ENCODE measurements around the gene SV2B. TPM values are rescaled to one million over a fixed set of nuclear protein-coding genes. Genes with fewer than 3 reads are reported as not detected.
"Not testable (repeated sequence)": the region's sequence is repeated elsewhere in the genome, so short reads cannot be mapped to it uniquely, and the experiment has no call there.

The SV2B gene
- total RNA-seq, 4 donors from 2014 or later, result 0.27 to 10.3 (median 2.2) TPM

GRCh38 chr15:91073077-91073476, 27.0 kb upstream of the SV2B start:
- no peaks in the 10 kb centered on the region for H3K4me1 ChIP-seq
- in situ Hi-C loops (cut with MboI; ENCODE audit: low pct_ligation_motif_present in 1 of 4, low pct_unique_long_range_greater_than_20kb in 1 of 4, low sequenced_read_pairs in 3 of 4), result no loop called here
- no peak overlapping the region for H3K27ac ChIP-seq
- no peaks in the 10 kb centered on the region for H3K36me3 ChIP-seq
- H3K9me3 ChIP-seq, result no peaks in the 10 kb centered on the region
- DNase-seq, result no peak
- TF ChIP-seq POLR2A (IDR thresholded peaks at IDR 0.05) (no peak), POLR2AphosphoS5 (IDR thresholded peaks at IDR 0.05) (no peak), EP300 (IDR thresholded peaks at IDR 0.05; ENCODE audit: low read depth) (no peak)
- TF ChIP-seq, protein P1, sequence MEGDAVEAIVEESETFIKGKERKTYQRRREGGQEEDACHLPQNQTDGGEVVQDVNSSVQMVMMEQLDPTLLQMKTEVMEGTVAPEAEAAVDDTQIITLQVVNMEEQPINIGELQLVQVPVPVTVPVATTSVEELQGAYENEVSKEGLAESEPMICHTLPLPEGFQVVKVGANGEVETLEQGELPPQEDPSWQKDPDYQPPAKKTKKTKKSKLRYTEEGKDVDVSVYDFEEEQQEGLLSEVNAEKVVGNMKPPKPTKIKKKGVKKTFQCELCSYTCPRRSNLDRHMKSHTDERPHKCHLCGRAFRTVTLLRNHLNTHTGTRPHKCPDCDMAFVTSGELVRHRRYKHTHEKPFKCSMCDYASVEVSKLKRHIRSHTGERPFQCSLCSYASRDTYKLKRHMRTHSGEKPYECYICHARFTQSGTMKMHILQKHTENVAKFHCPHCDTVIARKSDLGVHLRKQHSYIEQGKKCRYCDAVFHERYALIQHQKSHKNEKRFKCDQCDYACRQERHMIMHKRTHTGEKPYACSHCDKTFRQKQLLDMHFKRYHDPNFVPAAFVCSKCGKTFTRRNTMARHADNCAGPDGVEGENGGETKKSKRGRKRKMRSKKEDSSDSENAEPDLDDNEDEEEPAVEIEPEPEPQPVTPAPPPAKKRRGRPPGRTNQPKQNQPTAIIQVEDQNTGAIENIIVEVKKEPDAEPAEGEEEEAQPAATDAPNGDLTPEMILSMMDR (IDR thresholded peaks at IDR 0.05), result no peak
- WGBS, 2 donors (ENCODE audit: low coverage in 1 of 2), result 83 to 94% methylated on average over 2 of the region's 2 CpGs
- intact Hi-C loops (cut with DNase I; ENCODE audit: low total_unique reads), result no loop called here
- no peak overlapping the region for H3K4me3 ChIP-seq
- H3K27me3 ChIP-seq, result peaks cover 22% of the 10 kb centered on the region

DNA sequence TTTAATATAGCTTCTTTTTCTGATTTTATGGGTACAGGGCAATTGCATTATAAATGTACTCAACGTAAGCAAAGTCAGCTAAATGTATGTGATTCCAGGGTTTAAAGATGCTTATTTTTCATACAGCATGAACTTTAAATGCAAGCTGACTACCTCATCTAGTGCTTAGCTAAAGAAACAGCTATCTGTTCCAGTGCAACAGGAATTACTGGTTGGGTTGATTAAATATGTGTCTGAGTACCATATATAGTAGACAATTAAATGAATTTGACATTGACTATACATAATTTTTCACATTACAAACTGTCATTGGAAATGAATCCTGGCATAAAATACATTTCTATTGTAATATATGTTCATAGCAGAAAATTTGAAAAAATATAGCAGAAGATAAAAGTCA, 26.3 kb upstream of the SV2B start:
- H3K27ac ChIP-seq, result no peak overlapping the region
- no peaks in the 10 kb centered on the region for H3K4me1 ChIP-seq
- no peaks in the 10 kb centered on the region for H3K9me3 ChIP-seq
- no peak overlapping the region for H3K4me3 ChIP-seq
- in situ Hi-C loops (cut with MboI; ENCODE audit: low pct_ligation_motif_present in 1 of 4, low pct_unique_long_range_greater_than_20kb in 1 of 4, low sequenced_read_pairs in 3 of 4) (no loop called here), intact Hi-C loops (cut with DNase I; ENCODE audit: low total_unique reads) (no loop called here)
- H3K27me3 ChIP-seq, result peaks cover 22% of the 10 kb centered on the region
- TF ChIP-seq, protein P1 (IDR thresholded peaks at IDR 0.05), result no peak
- TF ChIP-seq POLR2A (IDR thresholded peaks at IDR 0.05) (no peak), EP300 (IDR thresholded peaks at IDR 0.05; ENCODE audit: low read depth) (no peak), POLR2AphosphoS5 (IDR thresholded peaks at IDR 0.05) (no peak)
- no peak for DNase-seq
- WGBS, 2 donors (ENCODE audit: low coverage in 1 of 2), result 100% methylated on average over 1 of the region's 1 CpG
- H3K36me3 ChIP-seq, result no peaks in the 10 kb centered on the region

DNA sequence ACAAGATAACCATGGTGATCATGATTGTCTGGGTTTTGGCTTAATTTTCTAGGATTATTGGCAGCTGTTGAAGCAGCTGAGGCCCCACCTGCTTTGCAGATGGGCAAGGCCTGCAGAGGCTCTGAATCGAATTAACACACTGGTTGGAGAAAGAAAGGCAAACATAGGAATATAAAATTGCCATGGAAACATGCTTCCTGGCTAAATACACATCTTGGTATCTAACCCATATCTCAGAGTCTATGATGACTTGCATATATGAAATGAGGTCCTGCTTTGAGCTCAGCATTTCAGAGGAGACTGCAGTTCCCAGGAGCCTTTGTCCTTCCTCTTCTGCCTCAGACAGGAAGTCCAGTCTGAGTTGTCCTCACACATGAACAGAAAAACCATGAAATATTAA, 24.3 kb upstream of the SV2B start:
- H3K4me3 ChIP-seq, result no peak overlapping the region
- H3K27me3 ChIP-seq, result peaks cover 18% of the 10 kb centered on the region
- H3K9me3 ChIP-seq, result no peaks in the 10 kb centered on the region
- no peak for DNase-seq
- no peak overlapping the region for H3K27ac ChIP-seq
- TF ChIP-seq POLR2AphosphoS5 (IDR thresholded peaks at IDR 0.05) (no peak), POLR2A (IDR thresholded peaks at IDR 0.05) (no peak), EP300 (IDR thresholded peaks at IDR 0.05; ENCODE audit: low read depth) (no peak)
- TF ChIP-seq, protein P1 (IDR thresholded peaks at IDR 0.05), result no peak
- H3K36me3 ChIP-seq, result no peaks in the 10 kb centered on the region
- in situ Hi-C loops (cut with MboI; ENCODE audit: low pct_ligation_motif_present in 1 of 4, low pct_unique_long_range_greater_than_20kb in 1 of 4, low sequenced_read_pairs in 3 of 4), result no loop called here
- intact Hi-C loops (cut with DNase I; ENCODE audit: low total_unique reads), result no loop called here
- H3K4me1 ChIP-seq, result no peaks in the 10 kb centered on the region
- 43% methylated on average over 1 of the region's 1 CpG for WGBS, 2 donors (ENCODE audit: low coverage in 1 of 2)

- Histone ChIP-seq H3K36me3 (no peaks in the 10 kb centered on the region), H3K9me3 (no peaks in the 10 kb centered on the region), H3K27ac (no peak overlapping the region), H3K27me3 (peaks cover 13% of the 10 kb centered on the region), H3K4me3 (no peak overlapping the region), H3K4me1 (no peaks in the 10 kb centered on the region)
- in situ Hi-C loops (cut with MboI; ENCODE audit: low pct_ligation_motif_present in 1 of 4, low pct_unique_long_range_greater_than_20kb in 1 of 4, low sequenced_read_pairs in 3 of 4), result no loop called here
- intact Hi-C loops (cut with DNase I; ENCODE audit: low total_unique reads), result no loop called here
- no peak for DNase-seq
- TF ChIP-seq POLR2A (IDR thresholded peaks at IDR 0.05) (no peak), POLR2AphosphoS5 (IDR thresholded peaks at IDR 0.05) (no peak), EP300 (IDR thresholded peaks at IDR 0.05; ENCODE audit: low read depth) (no peak)
- TF ChIP-seq, protein P1 (IDR thresholded peaks at IDR 0.05), result no peak
Measured at GRCh38 chr15:91077029-91077428, 23.0 kb upstream of the SV2B start.

DNA sequence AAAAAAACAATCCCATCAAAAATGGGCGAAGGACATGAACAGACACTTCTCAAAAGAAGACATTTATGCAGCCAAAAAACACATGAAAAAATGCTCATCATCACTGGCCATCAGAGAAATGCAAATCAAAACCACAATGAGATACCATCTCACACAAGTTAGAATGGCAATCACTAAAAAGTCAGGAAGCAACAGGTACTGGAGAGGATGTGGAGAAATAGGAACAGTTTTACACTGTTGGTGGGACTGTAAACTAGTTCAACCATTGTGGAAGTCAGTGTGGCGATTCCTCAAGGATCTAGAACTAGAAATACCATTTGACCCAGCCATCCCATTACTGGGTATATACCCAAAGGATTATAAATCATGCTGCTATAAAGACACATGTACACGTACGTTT, 6.2 kb upstream of the SV2B start:
- in situ Hi-C loops (cut with MboI; ENCODE audit: low pct_ligation_motif_present in 1 of 4, low pct_unique_long_range_greater_than_20kb in 1 of 4, low sequenced_read_pairs in 3 of 4); H3K36me3 ChIP-seq; H3K4me3 ChIP-seq; intact Hi-C loops (cut with DNase I; ENCODE audit: low total_unique reads); H3K27ac ChIP-seq; DNase-seq; H3K4me1 ChIP-seq; H3K9me3 ChIP-seq: not testable (repeated sequence)
- WGBS, 2 donors (ENCODE audit: low coverage in 1 of 2), result 88 to 100% methylated on average over 2 to 4 of the region's 4 CpGs
- peaks cover 49% of the 10 kb centered on the region for H3K27me3 ChIP-seq

All from transverse colon (tissue), 4 donors.